ENCODE measurements around the gene CCDC39. TPM values are rescaled to one million over a fixed set of nuclear protein-coding genes. Genes with fewer than 3 reads are reported as not detected.

CCDC39 gene
- total RNA-seq, 1 experiment from 2014 or later = 0.79 TPM

GRCh38 chr3:180575571-180575970 lies 103.7 kb downstream of the CCDC39 start:
- Histone ChIP-seq H3K56ac (ENCODE audit: insufficient read length, low read depth, low read length) (no peak overlapping the region), H3K9me3 (ENCODE audit: control insufficient read depth, low read depth, low read length) (no peaks in the 10 kb centered on the region), H3K27ac (ENCODE audit: insufficient read length, low read depth, low read length) (no peak overlapping the region), H2AK5ac (ENCODE audit: insufficient read length, low read length) (no peak overlapping the region), H3K18ac (ENCODE audit: insufficient read length, low read depth, low read length) (no peak overlapping the region), H4K5ac (ENCODE audit: insufficient read length, low read depth, low read length) (no peak overlapping the region), H3T11ph (ENCODE audit: low read length) (no peak overlapping the region), H3K23me2 (ENCODE audit: insufficient read length, low read depth, low read length, poor library complexity, severe bottlenecking) (no peaks in the 10 kb centered on the region), H2BK120ac (ENCODE audit: low read depth, low read length, poor library complexity, severe bottlenecking) (no peak overlapping the region), H3K4ac (ENCODE audit: low read depth, low read length) (no peak overlapping the region), H3K79me2 (ENCODE audit: insufficient read depth, low read length) (no peaks in the 10 kb centered on the region), H3K27me3 (ENCODE audit: insufficient read depth, low read length) (no peaks in the 10 kb centered on the region), H3K4me1 (ENCODE audit: insufficient read depth, low read length) (no peaks in the 10 kb centered on the region; the same call in 1 of the 2 replicates), H3K79me1 (ENCODE audit: insufficient read depth, low read depth, low read length, poor library complexity, severe bottlenecking) (no peaks in the 10 kb centered on the region), H2BK12ac (ENCODE audit: insufficient read length, low read depth, low read length) (no peak overlapping the region), H3K9ac (ENCODE audit: extremely low read depth, insufficient read length, low read length) (no peak overlapping the region), H2BK15ac (ENCODE audit: low read depth, low read length) (no peak overlapping the region), H4K20me1 (ENCODE audit: control insufficient read depth, insufficient read depth, insufficient read length) (no peaks in the 10 kb centered on the region), H4K8ac (replicated peaks; ENCODE audit: insufficient read length, low read depth, low read length) (no peak overlapping the region), H3K4me2 (ENCODE audit: insufficient read depth, insufficient read length, low read length) (no peak overlapping the region), H3K14ac (ENCODE audit: insufficient read depth, low read length) (no peak overlapping the region), H2BK5ac (ENCODE audit: insufficient read length, low read length) (no peak overlapping the region), H2AFZ (ENCODE audit: low read length) (no peak overlapping the region), H2BK20ac (ENCODE audit: low read depth, low read length, poor library complexity, severe bottlenecking) (no peak overlapping the region), H4K91ac (ENCODE audit: insufficient read length, low read depth, low read length) (no peak overlapping the region), H3K23ac (ENCODE audit: insufficient read length, low read depth, low read length) (no peak overlapping the region)
- Mint-ChIP-seq H3K4me1 (peaks cover 8 to 10% of the 10 kb centered on the region in 2 experiments), H3K27ac (no peak overlapping the region), H3K27me3 (ENCODE audit: low read depth) (no peaks in the 10 kb centered on the region), H3K9me3 (peaks cover 2 to 3% of the 10 kb centered on the region in 2 experiments; a peak in 2 of 5 replicates), H3K4me3 (no peak overlapping the region), H3K36me3 (ENCODE audit: insufficient read depth in 1 of 3, low read depth in 3 of 3) (no peaks in the 10 kb centered on the region; a peak in 2 of 7 replicates)
- no peak for DNase-seq
- TF ChIP-seq CTCF (conservative IDR thresholded peaks at IDR 0.05) = no peak
- WGBS (ENCODE audit: extremely low coverage, insufficient read length, low lambda C conversion rate) = no CpG with 5 or more reads among the region's 3 CpGs

All from H9 (cell line).